Neuronal stem cell (in vitro differentiated cells): ENCODE data around the gene HMCN1.

Experiments used
- DNase-seq: peaks from one replicate; pipeline ENCODE4 v3.0.0-alpha.2; 2013; ENCODE audit warnings: low spot score
- H2AFZ ChIP-seq: one replicate; pipeline ENCODE4 v1.6.1; 2013; ENCODE audit warnings: mild to moderate bottlenecking, low read length, inconsistent platforms
- H2AK5ac ChIP-seq: 2 replicates; pipeline ENCODE4 v1.6.1; 2013; ENCODE audit warnings: low read depth, mild to moderate bottlenecking, inconsistent platforms, low read length, moderate library complexity, mixed read lengths
- H2BK120ac ChIP-seq: 2 replicates; pipeline ENCODE4 v1.6.1; 2013; ENCODE audit warnings: low read depth, mild to moderate bottlenecking, inconsistent platforms, low read length, moderate library complexity, mixed read lengths
- H2BK12ac ChIP-seq: one replicate; pipeline ENCODE4 v1.6.1; 2013; ENCODE audit warnings: low read length, inconsistent platforms
- H2BK15ac ChIP-seq: 2 replicates; pipeline ENCODE4 v1.6.1; 2013; ENCODE audit warnings: mild to moderate bottlenecking, low read length, inconsistent platforms, mixed read lengths
- H2BK5ac ChIP-seq: one replicate; pipeline ENCODE4 v1.6.1; 2013; ENCODE audit warnings: inconsistent platforms, mild to moderate bottlenecking, low read length, moderate library complexity
- H3K14ac ChIP-seq: one replicate; pipeline ENCODE4 v1.6.1; 2013; ENCODE audit warnings: low read length, inconsistent platforms
- H3K18ac ChIP-seq: 2 replicates; pipeline ENCODE4 v1.6.1; 2013; ENCODE audit warnings: low read length, inconsistent platforms
- H3K23ac ChIP-seq: 2 replicates; pipeline ENCODE4 v1.6.1; 2013; ENCODE audit warnings: low read depth, mild to moderate bottlenecking, mixed read lengths, low read length, inconsistent platforms; ENCODE audit not compliant: poor library complexity
- H3K27ac ChIP-seq: replicated peaks from 3 replicates; pipeline ENCODE4 v1.5.1; 2013; ENCODE audit warnings: low read length, inconsistent platforms
- H3K27me3 ChIP-seq, 3 experiments: 2 replicates each; pipeline ENCODE4 v1.6.1; 2013; ENCODE audit warnings: low read length in 3 of 3, mild to moderate bottlenecking in 2 of 3, inconsistent platforms in 1 of 3, low read depth in 1 of 3, mixed read lengths in 1 of 3, moderate library complexity in 1 of 3; ENCODE audit not compliant: control insufficient read depth in 3 of 3, insufficient read depth in 3 of 3
- H3K36me3 ChIP-seq, 2 donors: replicated peaks in 1 of 2; 2 replicates each; pipeline ENCODE4 v1.6.1; 2013; ENCODE audit warnings: low read length in 2 of 2; ENCODE audit not compliant: control insufficient read depth in 2 of 2, insufficient read depth in 2 of 2
- H3K4ac ChIP-seq: 2 replicates; pipeline ENCODE4 v1.6.1; 2013; ENCODE audit warnings: inconsistent platforms, mild to moderate bottlenecking, low read length, moderate library complexity
- H3K4me1 ChIP-seq, 2 donors: 1 replicate in 1 of 2; 2 replicates in 1 of 2; pipeline ENCODE4 v1.6.1; 2013; ENCODE audit warnings: low read length in 2 of 2, low read depth in 1 of 2; ENCODE audit not compliant: control insufficient read depth in 2 of 2, insufficient read depth in 1 of 2
- H3K4me2 ChIP-seq: one replicate; pipeline ENCODE4 v1.6.1; 2013; ENCODE audit warnings: mild to moderate bottlenecking, low read length, inconsistent platforms; ENCODE audit not compliant: insufficient read depth, poor library complexity, severe bottlenecking
- H3K4me3 ChIP-seq, 2 donors: 2 replicates each; pipeline ENCODE4 v1.5.1; 2013; ENCODE audit warnings: low read length in 2 of 2, mild to moderate bottlenecking in 2 of 2, inconsistent platforms in 1 of 2, moderate library complexity in 1 of 2
- H3K79me1 ChIP-seq: one replicate; pipeline ENCODE4 v1.6.1; 2013; ENCODE audit warnings: low read depth, mild to moderate bottlenecking, inconsistent platforms, low read length, moderate library complexity
- H3K9ac ChIP-seq: one replicate; pipeline ENCODE4 v1.6.1; 2013; ENCODE audit warnings: mild to moderate bottlenecking, low read depth, low read length, inconsistent platforms; ENCODE audit not compliant: poor library complexity
- H3K9me3 ChIP-seq, 2 donors: replicated peaks in 1 of 2; 2 replicates each; pipeline versions ENCODE3 to v1.6.1; 2013; ENCODE audit warnings: low read length in 2 of 2, mild to moderate bottlenecking in 2 of 2, inconsistent platforms in 1 of 2, low read depth in 1 of 2, mixed read lengths in 1 of 2, moderate library complexity in 1 of 2; ENCODE audit not compliant: control insufficient read depth in 2 of 2, insufficient read depth in 1 of 2
- H4K8ac ChIP-seq: one replicate; pipeline ENCODE4 v1.6.1; 2013; ENCODE audit warnings: low read depth, mild to moderate bottlenecking, inconsistent platforms, low read length, moderate library complexity
- H4K91ac ChIP-seq: one replicate; pipeline ENCODE4 v1.6.1; 2013; ENCODE audit warnings: low read length, low read depth, mild to moderate bottlenecking, inconsistent platforms; ENCODE audit not compliant: poor library complexity
- WGBS, 2 donors: extraction: QIAGEN DNeasy Blood & Tissue Kit; methylation state at CpG; one replicate each; pipeline ENCODE4 v1.1.7; 2013; ENCODE audit warnings: missing lambda C conversion rate in 2 of 2, mixed read lengths in 1 of 2; ENCODE audit not compliant: insufficient read length in 2 of 2, insufficient replicate concordance in 1 of 2; ENCODE audit errors: extremely low coverage in 2 of 2; 5-methylcytosine and 5-hydroxymethylcytosine counted together

HMCN1 gene

DNA sequence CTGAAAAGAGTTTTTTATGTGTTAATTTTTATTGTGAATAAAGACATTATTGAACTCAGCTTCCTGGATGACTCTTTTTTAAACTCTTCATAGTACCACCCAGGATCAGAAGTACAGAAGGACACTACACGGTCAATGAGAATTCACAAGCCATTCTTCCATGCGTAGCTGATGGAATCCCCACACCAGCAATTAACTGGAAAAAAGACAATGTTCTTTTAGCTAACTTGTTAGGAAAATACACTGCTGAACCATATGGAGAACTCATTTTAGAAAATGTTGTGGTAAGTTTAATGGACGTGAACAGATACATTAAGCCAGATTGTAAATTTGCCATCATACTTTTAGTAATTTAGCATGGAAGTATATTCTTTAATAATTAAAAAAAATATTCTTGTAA is 391.3 kb downstream of the HMCN1 start:
- no peak overlapping the region for H4K8ac ChIP-seq
- H3K14ac ChIP-seq = no peak overlapping the region
- no peak overlapping the region for H2BK120ac ChIP-seq
- no peak overlapping the region for H3K4me3 ChIP-seq
- no peaks in the 10 kb centered on the region for H3K27me3 ChIP-seq
- no peak overlapping the region for H2AFZ ChIP-seq
- no peak overlapping the region for H2AK5ac ChIP-seq
- H3K27ac ChIP-seq = no peak overlapping the region
- H4K91ac ChIP-seq = no peak overlapping the region
- H3K79me1 ChIP-seq = no peaks in the 10 kb centered on the region
- H3K4me2 ChIP-seq = no peak overlapping the region
- WGBS, 2 donors = no CpG with 5 or more reads among the region's 3 CpGs
- H2BK12ac ChIP-seq = no peak overlapping the region
- no peaks in the 10 kb centered on the region for H3K36me3 ChIP-seq
- no peak overlapping the region for H3K9ac ChIP-seq
- H2BK15ac ChIP-seq = no peak overlapping the region
- H3K18ac ChIP-seq = no peak overlapping the region
- no peak overlapping the region for H3K4ac ChIP-seq
- H3K23ac ChIP-seq = no peak overlapping the region
- H3K4me1 ChIP-seq = no peaks in the 10 kb centered on the region
- no peak overlapping the region for H2BK5ac ChIP-seq
- no peaks in the 10 kb centered on the region for H3K9me3 ChIP-seq
- no peak for DNase-seq

DNA sequence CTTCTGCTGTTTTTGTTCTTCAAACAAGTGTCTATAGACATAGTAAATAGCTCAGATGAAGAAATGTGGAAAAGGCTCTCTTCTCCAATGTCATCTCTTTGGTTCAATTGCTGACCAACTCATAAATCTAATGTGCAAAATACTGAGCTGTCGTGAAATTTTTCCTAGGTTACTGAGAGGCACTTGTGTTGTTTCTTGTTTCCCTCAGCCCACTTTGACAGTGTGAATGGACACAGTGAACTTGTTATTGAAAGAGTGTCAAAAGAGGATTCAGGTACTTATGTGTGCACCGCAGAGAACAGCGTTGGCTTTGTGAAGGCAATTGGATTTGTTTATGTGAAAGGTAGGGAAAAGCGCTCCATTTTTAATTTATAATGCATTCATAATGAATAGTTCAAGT is 395.6 kb downstream of the HMCN1 start:
- Histone ChIP-seq H4K8ac (no peak overlapping the region), H2AFZ (no peak overlapping the region), H2BK5ac (no peak overlapping the region), H3K36me3 (no peaks in the 10 kb centered on the region), H3K4me3 (no peak overlapping the region), H2BK12ac (no peak overlapping the region), H3K9ac (no peak overlapping the region), H2AK5ac (no peak overlapping the region), H3K4me2 (no peak overlapping the region), H3K27me3 (no peaks in the 10 kb centered on the region), H2BK15ac (no peak overlapping the region), H3K18ac (no peak overlapping the region), H3K79me1 (no peaks in the 10 kb centered on the region), H3K23ac (no peak overlapping the region), H3K14ac (no peak overlapping the region), H3K4me1 (no peaks in the 10 kb centered on the region), H3K9me3 (no peaks in the 10 kb centered on the region), H3K27ac (no peak overlapping the region), H3K4ac (no peak overlapping the region), H4K91ac (no peak overlapping the region), H2BK120ac (no peak overlapping the region)
- no peak for DNase-seq
- no CpG with 5 or more reads among the region's 4 CpGs for WGBS, 2 donors

DNA sequence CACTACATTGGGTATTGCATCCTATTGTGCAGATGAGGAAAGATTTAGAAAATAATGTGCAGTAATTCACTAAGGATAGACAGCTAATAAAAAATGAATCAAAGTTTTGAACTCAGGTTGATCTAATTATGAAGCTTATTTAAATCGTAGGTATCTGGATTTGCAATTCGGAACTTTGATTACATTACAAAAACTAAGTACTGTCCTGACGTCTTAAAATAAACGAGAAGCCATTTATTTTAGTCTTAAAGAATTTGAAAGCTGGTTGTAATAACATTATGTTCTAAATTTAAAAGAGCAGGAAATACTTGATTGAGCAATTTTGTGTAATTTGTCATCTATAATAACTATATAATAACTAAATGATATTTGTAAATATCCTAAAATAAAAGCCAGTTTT is 404.9 kb downstream of the HMCN1 start:
- H2BK120ac ChIP-seq = no peak overlapping the region
- no peak overlapping the region for H3K4me3 ChIP-seq
- H3K23ac ChIP-seq = no peak overlapping the region
- H3K9ac ChIP-seq = no peak overlapping the region
- no peaks in the 10 kb centered on the region for H3K9me3 ChIP-seq
- no peaks in the 10 kb centered on the region for H3K4me1 ChIP-seq
- H3K27ac ChIP-seq = no peak overlapping the region
- H2BK5ac ChIP-seq = no peak overlapping the region
- H4K8ac ChIP-seq = no peak overlapping the region
- no peak for DNase-seq
- no peak overlapping the region for H4K91ac ChIP-seq
- H3K4ac ChIP-seq = no peak overlapping the region
- no CpG with 5 or more reads among the region's 4 CpGs for WGBS, 2 donors
- H3K4me2 ChIP-seq = no peak overlapping the region
- H3K14ac ChIP-seq = no peak overlapping the region
- no peaks in the 10 kb centered on the region for H3K79me1 ChIP-seq
- no peak overlapping the region for H2BK15ac ChIP-seq
- no peaks in the 10 kb centered on the region for H3K36me3 ChIP-seq
- H2BK12ac ChIP-seq = no peak overlapping the region
- H3K27me3 ChIP-seq = no peaks in the 10 kb centered on the region
- H2AK5ac ChIP-seq = no peak overlapping the region
- H2AFZ ChIP-seq = no peak overlapping the region
- no peak overlapping the region for H3K18ac ChIP-seq

DNA sequence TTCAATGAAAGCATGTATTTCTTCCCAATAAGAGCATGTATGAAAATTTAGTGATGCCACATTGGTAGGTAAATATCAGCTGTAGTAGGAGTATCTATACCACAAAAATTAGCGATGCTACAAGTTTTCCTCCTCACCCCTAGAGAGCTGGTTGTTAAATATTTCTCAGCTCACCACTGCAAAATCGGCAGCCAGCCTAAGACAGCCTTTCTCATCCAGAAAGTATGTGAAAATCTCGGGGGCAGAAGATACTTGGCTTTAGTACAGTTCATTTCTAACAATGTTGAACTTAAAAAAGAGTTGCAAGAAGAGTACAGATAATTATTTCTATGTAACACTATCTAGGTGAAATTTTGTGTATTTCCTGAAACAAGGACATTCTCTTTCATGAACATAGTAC is 405.5 kb downstream of the HMCN1 start:
- no peak overlapping the region for H2BK5ac ChIP-seq
- H2AFZ ChIP-seq = no peak overlapping the region
- H4K91ac ChIP-seq = no peak overlapping the region
- H3K4me3 ChIP-seq = no peak overlapping the region
- H2AK5ac ChIP-seq = no peak overlapping the region
- no peak overlapping the region for H3K9ac ChIP-seq
- H2BK120ac ChIP-seq = no peak overlapping the region
- H2BK15ac ChIP-seq = no peak overlapping the region
- DNase-seq = no peak
- H2BK12ac ChIP-seq = no peak overlapping the region
- no peaks in the 10 kb centered on the region for H3K79me1 ChIP-seq
- H3K9me3 ChIP-seq = no peaks in the 10 kb centered on the region
- no peak overlapping the region for H4K8ac ChIP-seq
- no peak overlapping the region for H3K23ac ChIP-seq
- H3K4me2 ChIP-seq = no peak overlapping the region
- no peak overlapping the region for H3K4ac ChIP-seq
- no CpG with 5 or more reads among the region's 3 CpGs for WGBS, 2 donors
- no peak overlapping the region for H3K27ac ChIP-seq
- H3K27me3 ChIP-seq = no peaks in the 10 kb centered on the region
- H3K18ac ChIP-seq = no peak overlapping the region
- H3K4me1 ChIP-seq = no peaks in the 10 kb centered on the region
- no peak overlapping the region for H3K14ac ChIP-seq
- no peaks in the 10 kb centered on the region for H3K36me3 ChIP-seq
